HG03066 (cell line): ENCODE data around the gene TMEM229B.

Experiments
- ATAC-seq: cut with Tn5 transposase; IDR thresholded peaks from one replicate; pipeline ENCODE4 v1.9.1; 2021; ENCODE audit warnings: low read depth; ENCODE audit not compliant: unreplicated experiment

The TMEM229B gene

GRCh38 chr14:67490196-67490595 lies 1.7 kb upstream of the TMEM229B start:
- ATAC-seq, result no peak

- no peak for ATAC-seq
Measured at GRCh38 chr14:67487332-67487731, 1.2 kb downstream of the TMEM229B start.

DNA sequence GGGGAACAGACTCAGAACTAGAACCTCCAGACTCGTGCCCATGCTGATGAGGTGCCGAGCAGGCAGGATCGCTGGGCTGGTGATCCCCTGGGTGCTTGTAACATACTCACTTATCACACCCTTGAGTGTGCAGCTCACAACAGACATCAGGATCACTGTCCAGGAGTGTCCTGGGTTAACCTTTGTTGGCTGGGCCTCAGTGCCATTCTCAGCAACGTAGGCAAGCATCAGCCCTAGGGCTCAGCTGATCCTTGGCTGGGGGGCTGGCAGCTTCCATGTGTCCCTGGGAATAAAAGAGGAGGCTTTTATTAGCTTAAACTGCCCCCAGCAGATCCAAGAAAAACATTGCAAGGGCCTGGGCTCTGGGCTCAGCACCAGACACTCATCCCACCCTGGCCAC lies 1.6 kb downstream of the TMEM229B start:
- no peak for ATAC-seq

- no peak for ATAC-seq
Measured at GRCh38 chr14:67485501-67486095, 2.9 kb downstream of the TMEM229B start.

- ATAC-seq, result no peak
Measured at GRCh38 chr14:67483579-67484285, 4.8 kb downstream of the TMEM229B start.

DNA sequence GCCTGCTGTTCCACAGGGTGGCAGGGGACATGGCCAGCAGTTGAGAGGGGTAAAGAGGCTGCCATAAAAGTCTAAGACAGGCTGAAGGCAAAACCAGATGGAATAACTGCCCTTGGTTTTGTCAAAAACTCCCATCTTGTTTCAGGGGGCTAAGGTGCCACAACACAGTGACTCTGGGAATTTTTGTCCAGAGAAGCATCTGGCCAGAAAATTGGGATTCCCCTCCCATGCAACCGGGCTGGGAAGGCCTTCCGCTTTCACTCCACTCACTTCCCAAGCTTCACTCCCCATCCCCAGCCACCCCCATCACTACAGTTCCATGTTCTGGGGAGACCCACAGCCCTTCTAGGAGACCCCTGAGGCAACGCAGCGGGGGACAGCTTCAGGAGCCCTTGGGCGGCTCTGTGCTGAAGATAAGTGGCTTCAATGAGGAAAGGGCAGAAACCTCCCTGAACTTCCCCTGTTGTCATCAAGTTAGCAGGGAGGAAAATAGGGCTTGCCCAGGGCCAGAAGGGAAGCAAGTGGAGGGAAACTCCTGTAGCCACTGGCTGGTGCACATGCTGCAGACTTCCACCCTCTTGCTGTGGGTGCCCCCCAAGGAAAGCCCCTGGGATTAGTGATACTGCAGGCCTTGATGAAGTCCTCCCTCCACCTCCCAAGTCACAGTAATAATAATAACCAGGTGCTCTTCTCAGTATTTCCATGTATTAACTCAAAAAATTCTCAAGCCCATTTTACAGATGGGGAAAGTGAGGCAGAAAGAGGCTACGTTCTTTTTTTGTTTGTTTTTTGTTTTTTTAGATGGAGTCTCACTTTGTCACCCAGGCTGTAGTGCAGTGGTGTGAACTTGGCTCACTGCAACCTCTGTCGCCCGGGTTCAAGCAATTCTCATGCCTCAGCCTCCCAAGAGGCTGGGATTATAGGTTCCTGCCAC lies 6.0 kb downstream of the TMEM229B start:
- ATAC-seq, result no peak

- ATAC-seq, result no peak
Measured at GRCh38 chr14:67480011-67480410, 8.5 kb downstream of the TMEM229B start.

- ATAC-seq, result no peak
Measured at GRCh38 chr14:67478800-67479084, 9.8 kb downstream of the TMEM229B start.

DNA sequence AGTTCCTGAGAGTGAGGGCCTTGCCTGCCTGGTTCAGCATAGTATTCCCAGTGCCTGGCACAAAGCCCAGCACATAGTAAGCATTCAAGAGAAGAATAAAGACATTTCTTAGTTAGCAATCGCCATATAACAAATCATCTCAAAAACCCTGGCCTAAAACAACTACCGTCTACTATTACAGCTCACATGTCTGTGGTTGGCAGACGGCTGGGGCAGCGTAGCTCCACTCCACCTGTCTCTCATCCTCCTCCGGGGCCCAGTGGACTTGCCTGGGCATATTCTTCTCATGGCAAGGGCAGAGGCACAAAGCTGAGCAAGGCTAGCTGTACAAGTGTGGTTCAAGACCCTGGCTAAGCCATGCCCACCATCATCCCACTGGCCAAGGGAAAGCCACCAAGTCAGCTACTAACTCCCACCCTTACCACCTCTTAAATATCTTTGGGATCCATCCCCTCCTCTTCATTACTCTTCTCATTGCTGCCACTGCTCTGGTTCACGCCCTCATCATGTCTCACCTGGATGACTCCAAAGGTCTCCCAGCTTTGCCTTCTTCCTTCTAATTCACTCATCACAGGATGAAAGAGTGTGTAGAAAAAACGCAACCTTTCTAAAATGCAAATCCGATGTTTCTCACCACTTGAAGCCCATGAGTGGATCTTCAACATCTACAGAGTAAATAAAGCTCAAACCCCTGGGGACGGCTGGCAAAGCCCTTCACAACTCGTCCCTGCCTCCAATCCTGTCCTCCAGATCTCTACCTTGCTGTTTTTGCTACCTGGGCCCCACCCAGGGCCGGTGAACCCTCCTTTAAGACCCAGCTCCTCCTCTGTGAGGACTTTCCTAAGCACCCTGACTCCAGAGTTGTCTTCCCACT lies 10.4 kb downstream of the TMEM229B start:
- ATAC-seq, result no peak

GRCh38 chr14:67474366-67474765 lies 14.2 kb downstream of the TMEM229B start:
- no peak for ATAC-seq

DNA sequence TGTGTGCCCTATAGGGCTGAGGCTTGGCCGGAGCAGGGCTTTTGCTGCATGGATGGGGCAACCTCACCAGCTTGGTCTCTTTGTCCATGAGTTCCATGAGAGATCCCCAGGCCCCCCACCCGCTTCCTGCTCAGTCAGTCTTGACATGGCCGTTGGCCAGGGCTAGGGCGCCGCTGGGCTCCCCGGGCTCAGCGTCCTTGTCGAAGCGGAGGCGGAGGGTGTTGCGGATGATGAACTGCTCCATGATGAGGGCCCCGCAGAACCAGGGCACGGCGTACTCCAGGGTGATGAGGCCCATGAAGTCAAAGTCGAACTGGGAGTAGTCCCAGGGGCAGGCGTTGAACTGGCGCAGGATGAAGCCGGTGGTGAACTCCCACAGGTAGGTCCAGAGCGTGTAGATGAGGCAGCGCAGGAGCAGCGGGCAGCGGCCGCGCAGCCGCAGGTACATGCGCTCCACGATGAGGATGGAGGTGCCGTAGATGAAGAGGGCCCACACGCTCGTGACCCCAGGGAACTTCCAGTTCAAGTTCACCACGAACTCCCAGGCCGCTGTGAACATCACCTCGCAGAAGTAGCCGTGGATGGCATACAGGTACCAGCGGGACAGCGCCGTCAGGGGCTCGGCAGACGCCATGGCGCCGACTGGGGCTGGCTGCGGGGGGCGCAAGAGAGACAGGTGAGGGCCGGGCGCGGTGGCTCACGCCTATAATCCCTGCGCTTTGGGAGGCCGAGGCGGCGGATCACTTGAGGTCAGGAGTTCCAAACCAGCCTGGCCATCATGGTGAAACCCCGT lies 15.0 kb downstream of the TMEM229B start:
- no peak for ATAC-seq

DNA sequence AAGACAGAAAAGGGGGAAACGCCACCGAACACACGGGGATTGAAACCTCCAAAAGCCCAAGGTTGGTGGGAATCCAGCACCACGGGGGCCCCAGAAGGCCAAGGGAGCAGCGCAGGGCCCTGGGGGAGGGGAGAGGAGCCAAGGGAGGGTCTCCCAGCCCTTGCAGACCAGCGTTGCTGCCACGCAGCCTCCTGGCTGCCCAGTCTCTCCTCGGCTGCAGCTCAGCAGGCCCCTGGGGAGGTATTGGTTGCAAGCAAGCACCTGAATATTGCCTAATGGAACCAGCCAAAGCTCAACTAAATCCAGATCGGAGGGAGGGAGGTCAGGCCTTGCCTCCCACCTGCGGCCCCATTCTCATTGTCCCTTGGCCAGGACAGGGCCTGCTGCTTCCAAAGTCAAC lies 15.8 kb downstream of the TMEM229B start:
- no peak for ATAC-seq

DNA sequence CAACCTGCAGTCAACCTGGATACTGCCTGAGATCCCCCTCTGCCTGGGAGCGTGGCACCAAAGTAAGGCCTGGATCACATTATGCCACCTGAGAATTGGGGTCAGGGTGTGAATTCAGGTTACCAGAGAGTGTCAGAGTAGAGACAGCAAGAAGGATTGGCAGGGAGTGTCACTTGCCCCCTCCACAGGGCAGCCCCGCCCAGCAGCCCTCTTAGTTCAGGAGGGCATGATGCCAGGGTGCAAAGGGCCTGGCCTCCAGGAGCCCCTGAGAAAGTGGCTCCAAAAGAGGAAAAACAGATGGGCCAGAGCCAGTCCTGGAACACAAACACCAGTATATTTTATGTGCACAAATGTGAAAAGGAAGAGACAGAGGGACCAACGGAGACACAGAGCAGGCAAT lies 18.6 kb downstream of the TMEM229B start:
- no peak for ATAC-seq

DNA sequence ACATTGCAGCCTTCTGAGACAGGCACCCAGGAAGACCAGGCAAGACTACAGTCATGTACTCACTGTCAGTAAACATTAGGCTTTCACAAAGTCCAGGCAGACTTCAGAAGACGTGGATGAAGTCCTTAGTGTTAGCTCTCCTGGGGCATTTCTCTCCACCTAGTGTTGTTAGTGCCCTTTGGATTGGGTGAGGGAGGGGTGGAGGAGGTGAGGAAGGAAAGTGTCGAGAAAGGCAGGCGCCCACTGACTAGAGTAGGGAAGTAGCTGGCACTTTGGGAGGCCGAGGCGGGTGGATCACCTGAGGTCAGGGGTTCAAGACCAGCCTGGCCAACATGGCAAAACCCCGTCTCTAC lies 20.2 kb downstream of the TMEM229B start:
- ATAC-seq, result no peak

- no peak for ATAC-seq
Measured at GRCh38 chr14:67467134-67467533, 21.4 kb downstream of the TMEM229B start.

DNA sequence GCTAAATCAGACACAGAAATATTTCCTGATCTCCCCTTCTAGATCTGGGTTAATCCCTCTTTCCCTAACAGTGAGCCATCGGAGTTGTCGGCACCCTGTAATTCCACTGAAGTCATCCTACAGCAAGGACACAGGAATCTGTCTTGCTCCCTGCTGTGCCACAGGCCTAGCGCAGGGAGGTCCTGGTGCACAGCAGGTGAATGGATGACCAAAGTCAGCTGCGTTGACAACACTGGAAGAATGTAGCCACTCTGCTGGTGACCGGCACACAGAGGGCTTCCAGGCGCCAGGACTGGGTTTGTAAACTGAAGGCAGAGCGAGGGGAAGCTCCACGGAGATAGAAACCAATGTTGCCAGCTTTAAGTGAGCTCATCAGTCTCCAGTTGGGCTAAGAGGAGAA lies 23.6 kb downstream of the TMEM229B start:
- ATAC-seq, result no peak

- no peak for ATAC-seq
Measured at GRCh38 chr14:67464377-67464776, 24.1 kb downstream of the TMEM229B start.

GRCh38 chr14:67463900-67464299 lies 24.6 kb downstream of the TMEM229B start:
- no peak for ATAC-seq

- ATAC-seq, result no peak
Measured at GRCh38 chr14:67461996-67462395, 26.5 kb downstream of the TMEM229B start.
